Erythroblast (primary cell): Measurements from ENCODE around the gene NR0B1.

ENCODE experiments used
- DNase-seq, 2 experiments: peaks; one replicate each; lab custom pipeline; 2025; lab: John Stamatoyannopoulos, UW
- GATA1 ChIP-seq: IDR thresholded peaks from 2 replicates; pipeline ENCODE4 v1.6.1; 2011; ENCODE audit warnings: low read depth, mild to moderate bottlenecking, control low read depth, low read length, moderate library complexity
- POLR2A ChIP-seq: IDR thresholded peaks from 2 replicates; pipeline ENCODE4 v1.6.1; 2011; ENCODE audit warnings: mild to moderate bottlenecking, low read length

Gene NR0B1

GRCh38 chrX:30309139-30309571 is at the start of gene NR0B1:
NR0B1 (minus strand) TSS chrX:30309390; CDS start chrX:30309363, 27 bp downstream.
- TF ChIP-seq GATA1 (no peak), POLR2A (no peak)
- DNase-seq, result no peak

- DNase-seq, result no peak
- TF ChIP-seq POLR2A, result no peak
These were observed 40.8 kb upstream of the NR0B1 start for GRCh38 chrX:30349946-30350345.

- TF ChIP-seq GATA1 (no peak), POLR2A (no peak)
- DNase-seq, result no peak
These were observed 34.0 kb upstream of the NR0B1 start for GRCh38 chrX:30343206-30343605.

GRCh38 chrX:30340753-30341152 is 31.6 kb upstream of the NR0B1 start:
- no peak for DNase-seq
- TF ChIP-seq GATA1 (no peak), POLR2A (no peak)

- TF ChIP-seq POLR2A (no peak), GATA1 (no peak)
These were observed 18.6 kb upstream of the NR0B1 start for GRCh38 chrX:30327762-30328161.

GRCh38 chrX:30317308-30317707 is 8.1 kb upstream of the NR0B1 start:
- DNase-seq, result no peak
- no peak for TF ChIP-seq GATA1
- no peak for TF ChIP-seq POLR2A

More at GRCh38 chrX:30327762-30328161, 18.6 kb upstream of the NR0B1 start:
- DNase-seq, result no peak

GRCh38 chrX:30313322-30313721 is 4.1 kb upstream of the NR0B1 start:
- no peak for DNase-seq
- TF ChIP-seq POLR2A, result no peak

- TF ChIP-seq POLR2A (no peak), GATA1 (no peak)
- DNase-seq, result no peak
These were observed 3.7 kb upstream of the NR0B1 start for GRCh38 chrX:30312858-30313257.

- no peak for DNase-seq
- TF ChIP-seq GATA1, result no peak
- no peak for TF ChIP-seq POLR2A
These were observed 1.4 kb upstream of the NR0B1 start for GRCh38 chrX:30310429-30311206.

GRCh38 chrX:30308263-30309138 is 689 bp downstream of the NR0B1 start:
- peak; percentile 0 to 5 for DNase-seq
- TF ChIP-seq POLR2A (no peak), GATA1 (no peak)

GRCh38 chrX:30307466-30307865 is 1.7 kb downstream of the NR0B1 start:
- no peak for DNase-seq
- TF ChIP-seq GATA1 (no peak), POLR2A (no peak)

GRCh38 chrX:30304866-30305265 is 4.3 kb downstream of the NR0B1 start:
- no peak for DNase-seq
- no peak for TF ChIP-seq GATA1
- no peak for TF ChIP-seq POLR2A

- no peak for DNase-seq
These were observed 6.2 kb downstream of the NR0B1 start for GRCh38 chrX:30302956-30303355.

GRCh38 chrX:30301963-30302362 is 7.2 kb downstream of the NR0B1 start:
- TF ChIP-seq POLR2A (no peak), GATA1 (no peak)
- no peak for DNase-seq

More at GRCh38 chrX:30302956-30303355, 6.2 kb downstream of the NR0B1 start:
- no peak for TF ChIP-seq GATA1
- TF ChIP-seq POLR2A, result no peak

- TF ChIP-seq POLR2A (no peak), GATA1 (no peak)
- DNase-seq, result no peak
These were observed 8.0 kb downstream of the NR0B1 start for GRCh38 chrX:30301208-30301607.
